Skeletal muscle cell (primary cell): Measurements from ENCODE around the gene NEK9.
A peak's percentile ranks its signal among the peaks of the same experiment; 100 is the strongest.

Experiments
- DNase-seq: peaks from one replicate; pipeline ENCODE4 v3.0.0-alpha.2; 2010; ENCODE audit warnings: low read depth
- H3K4me3 ChIP-seq: 2 replicates; pipeline ENCODE4 v1.5.1; 2011; ENCODE audit warnings: low read depth, mild to moderate bottlenecking, control low read depth, low read length, moderate library complexity

NEK9 gene

GRCh38 chr14:75049136-75049535 is 77.7 kb downstream of the NEK9 start:
- no peak for DNase-seq
- H3K4me3 ChIP-seq, result no peak overlapping the region

GRCh38 chr14:75048101-75048500 is 78.7 kb downstream of the NEK9 start:
- H3K4me3 ChIP-seq, result no peak overlapping the region
- no peak for DNase-seq

GRCh38 chr14:75047506-75047905 is 79.3 kb downstream of the NEK9 start:
- H3K4me3 ChIP-seq, result no peak overlapping the region
- no peak for DNase-seq

- DNase-seq, result no peak
Measured at GRCh38 chr14:75046899-75047298, 79.9 kb downstream of the NEK9 start.

GRCh38 chr14:75046275-75046674 is 80.6 kb downstream of the NEK9 start:
- no peak overlapping the region for H3K4me3 ChIP-seq
- DNase-seq, result no peak

More at GRCh38 chr14:75046899-75047298, 79.9 kb downstream of the NEK9 start:
- H3K4me3 ChIP-seq, result no peak overlapping the region

- no peak overlapping the region for H3K4me3 ChIP-seq
- DNase-seq, result no peak
Measured at GRCh38 chr14:75044752-75045151, 82.1 kb downstream of the NEK9 start.

GRCh38 chr14:75044322-75044721 is 82.5 kb downstream of the NEK9 start:
- no peak overlapping the region for H3K4me3 ChIP-seq
- peak; percentile 60 for DNase-seq

GRCh38 chr14:75042035-75042434 is 84.8 kb downstream of the NEK9 start:
- no peak for DNase-seq
- no peak overlapping the region for H3K4me3 ChIP-seq

- DNase-seq, result no peak
Measured at GRCh38 chr14:75041613-75042012, 85.2 kb downstream of the NEK9 start.

GRCh38 chr14:75040959-75041358 is 85.9 kb downstream of the NEK9 start:
- no peak for DNase-seq
- no peak overlapping the region for H3K4me3 ChIP-seq

More at GRCh38 chr14:75041613-75042012, 85.2 kb downstream of the NEK9 start:
- no peak overlapping the region for H3K4me3 ChIP-seq

- DNase-seq, result no peak
- H3K4me3 ChIP-seq, result no peak overlapping the region
Measured at GRCh38 chr14:75040507-75040906, 86.3 kb downstream of the NEK9 start.

GRCh38 chr14:75032939-75033338 is 93.9 kb downstream of the NEK9 start:
- H3K4me3 ChIP-seq, result no peak overlapping the region
- DNase-seq, result no peak

GRCh38 chr14:75030147-75030546 is 96.7 kb downstream of the NEK9 start:
- DNase-seq, result no peak
- H3K4me3 ChIP-seq, result no peak overlapping the region
